Measurements from ENCODE around the gene TSPAN3. TPM values are rescaled to one million over a fixed set of nuclear protein-coding genes. Genes with fewer than 3 reads are reported as not detected.

Gene TSPAN3
- total RNA-seq, 1 donor from 2014 or later, result 80.3 TPM

GRCh38 chr15:77104155-77104554, 33.2 kb upstream of the TSPAN3 start:
- Histone ChIP-seq H3K36me3 (no peaks in the 10 kb centered on the region), H3K4me1 (peaks cover 24% of the 10 kb centered on the region), H3K9me3 (no peaks in the 10 kb centered on the region), H3K4me3 (no peak overlapping the region), H3K27me3 (no peaks in the 10 kb centered on the region), H3K27ac (no peak overlapping the region)
- intact Hi-C loops (cut with DNase I), result no loop called here
- no peak for DNase-seq (ENCODE audit: extremely low spot score in 2 of 2)
- TF ChIP-seq CTCF (IDR thresholded peaks at IDR 0.05), result no peak
- no peak for TF ChIP-seq POLR2A (IDR thresholded peaks at IDR 0.05)
- TF ChIP-seq POLR2AphosphoS5 (IDR thresholded peaks at IDR 0.05; ENCODE audit: insufficient read depth in 1 of 2, low read depth in 1 of 2), result no peak

- Histone ChIP-seq H3K27me3 (no peaks in the 10 kb centered on the region), H3K4me1 (peaks cover 7% of the 10 kb centered on the region), H3K36me3 (no peaks in the 10 kb centered on the region), H3K27ac (no peak overlapping the region), H3K9me3 (no peaks in the 10 kb centered on the region), H3K4me3 (no peak overlapping the region)
- intact Hi-C loops (cut with DNase I), result no loop called here
- no peak for TF ChIP-seq POLR2AphosphoS5 (IDR thresholded peaks at IDR 0.05; ENCODE audit: insufficient read depth in 1 of 2, low read depth in 1 of 2)
- TF ChIP-seq POLR2A (IDR thresholded peaks at IDR 0.05), result no peak
- no peak for TF ChIP-seq CTCF (IDR thresholded peaks at IDR 0.05)
- no peak for DNase-seq (ENCODE audit: extremely low spot score in 2 of 2)
Observed at GRCh38 chr15:77099741-77100463, 29.0 kb upstream of the TSPAN3 start.

GRCh38 chr15:77098572-77098971, 27.7 kb upstream of the TSPAN3 start:
- DNase-seq (ENCODE audit: extremely low spot score in 2 of 2), result no peak
- H3K27me3 ChIP-seq, result no peaks in the 10 kb centered on the region
- H3K4me1 ChIP-seq, result peaks cover 1% of the 10 kb centered on the region
- no peak overlapping the region for H3K27ac ChIP-seq
- H3K9me3 ChIP-seq, result no peaks in the 10 kb centered on the region
- TF ChIP-seq POLR2AphosphoS5 (IDR thresholded peaks at IDR 0.05; ENCODE audit: insufficient read depth in 1 of 2, low read depth in 1 of 2), result no peak
- TF ChIP-seq POLR2A (IDR thresholded peaks at IDR 0.05), result no peak
- no peak for TF ChIP-seq CTCF (IDR thresholded peaks at IDR 0.05)
- H3K4me3 ChIP-seq, result no peak overlapping the region
- intact Hi-C loops (cut with DNase I), result no loop called here
- H3K36me3 ChIP-seq, result no peaks in the 10 kb centered on the region

- no peak overlapping the region for H3K4me3 ChIP-seq
- H3K27ac ChIP-seq, result no peak overlapping the region
- TF ChIP-seq POLR2AphosphoS5 (IDR thresholded peaks at IDR 0.05; ENCODE audit: insufficient read depth in 1 of 2, low read depth in 1 of 2), result no peak
- TF ChIP-seq CTCF (IDR thresholded peaks at IDR 0.05), result no peak
- no peak for TF ChIP-seq POLR2A (IDR thresholded peaks at IDR 0.05)
- H3K27me3 ChIP-seq, result no peaks in the 10 kb centered on the region
- H3K9me3 ChIP-seq, result no peaks in the 10 kb centered on the region
- intact Hi-C loops (cut with DNase I), result no loop called here
- no peaks in the 10 kb centered on the region for H3K36me3 ChIP-seq
- no peak for DNase-seq (ENCODE audit: extremely low spot score in 2 of 2)
- no peaks in the 10 kb centered on the region for H3K4me1 ChIP-seq
Observed at GRCh38 chr15:77097921-77098320, 27.0 kb upstream of the TSPAN3 start.

GRCh38 chr15:77097248-77097721, 26.4 kb upstream of the TSPAN3 start:
- Histone ChIP-seq H3K4me1 (no peaks in the 10 kb centered on the region), H3K27ac (no peak overlapping the region), H3K4me3 (no peak overlapping the region), H3K36me3 (no peaks in the 10 kb centered on the region), H3K27me3 (no peaks in the 10 kb centered on the region), H3K9me3 (no peaks in the 10 kb centered on the region)
- TF ChIP-seq POLR2AphosphoS5 (IDR thresholded peaks at IDR 0.05; ENCODE audit: insufficient read depth in 1 of 2, low read depth in 1 of 2) (no peak), POLR2A (IDR thresholded peaks at IDR 0.05) (no peak), CTCF (IDR thresholded peaks at IDR 0.05) (no peak)
- intact Hi-C loops (cut with DNase I), result no loop called here
- DNase-seq (ENCODE audit: extremely low spot score in 2 of 2), result peak in 1 of 2 donors; percentile 16

Measured in vagina (tissue), 2 donors.